HepG2 (cell line): ENCODE results near the gene MIOS. TPM values are rescaled to one million over a fixed set of nuclear protein-coding genes. Genes with fewer than 3 reads are reported as not detected.
"Not testable (repeated sequence)": the region's sequence is repeated elsewhere in the genome, so short reads cannot be mapped to it uniquely, and the experiment has no call there.

Source experiments
- ATAC-seq: fragments of 200-7000 bp; cut with Tn5 transposase; 3 replicates; pipeline ENCODE4 v1.9.1; 2020; ENCODE audit warnings: mild to moderate bottlenecking, moderate library complexity
- BruUV-seq: library from RNA; stranded (reverse); fragments of 400-500 nt; replicated peaks from 2 replicates; lab custom pipeline; 2021; lab: Mats Ljungman, UMichigan
- CTCF ChIA-PET: fragments of 300-600 bp; formaldehyde crosslinking; extraction: SDS; loops from one replicate; lab custom pipeline; 2021; ENCODE audit warnings: low total read pairs, inconsistent platforms, low intra/inter-chr PET ratio; lab: Yijun Ruan, JAX
- POLR2A ChIA-PET: fragments of 350-600 bp; sonication (Branson Sonifier 250); formaldehyde crosslinking; loops from one replicate; lab custom pipeline; 2020; ENCODE audit warnings: antibody characterized with exemption, inconsistent platforms; lab: Yijun Ruan, JAX
- DNase-seq: peaks from one replicate; pipeline ENCODE4 v3.0.0-alpha.2; 2015; ENCODE audit warnings: low spot score
- FAIRE-seq: peaks from 3 replicates; lab custom pipeline; 2011; peaks lifted over from hg19 to GRCh38; lab: Jason Lieb, UNC
- H2AFZ ChIP-seq: one replicate; pipeline ENCODE4 v1.6.1; 2011; ENCODE audit warnings: low read length, inconsistent platforms
- H3K27ac ChIP-seq: fragments of 300-600 bp; 3 replicates; pipeline ENCODE4 v1.8.0; 2011; ENCODE audit warnings: mixed run types, mild to moderate bottlenecking, mixed read lengths, low read length, inconsistent platforms; ENCODE audit not compliant: insufficient read depth; ENCODE audit errors: extremely low read length
- H3K27me3 ChIP-seq, 2 experiments: fragments of 200-600 bp in 1 of 2; 2 replicates in 1 of 2; 3 replicates in 1 of 2; pipeline versions ENCODE4 v1.6.0 to v1.8.0; 2011; ENCODE audit warnings: low read length in 2 of 2, mild to moderate bottlenecking in 2 of 2, moderate library complexity in 2 of 2, inconsistent platforms in 1 of 2; ENCODE audit not compliant: insufficient read depth in 2 of 2, control insufficient read depth in 1 of 2
- H3K36me3 ChIP-seq, 2 experiments: fragments of 200-600 bp in 1 of 2; replicated peaks in 1 of 2; 2 replicates in 1 of 2; 3 replicates in 1 of 2; pipeline versions ENCODE4 v1.5.1 to v1.8.0; 2011; ENCODE audit warnings: low read length in 2 of 2, inconsistent platforms in 1 of 2; ENCODE audit not compliant: insufficient read depth in 2 of 2, control insufficient read depth in 1 of 2
- H3K4me1 ChIP-seq: 2 replicates; pipeline ENCODE4 v1.5.1; 2012; ENCODE audit warnings: low read length, inconsistent platforms; ENCODE audit not compliant: insufficient read depth
- H3K4me2 ChIP-seq: 2 replicates; pipeline ENCODE4 v1.6.0; 2011; ENCODE audit warnings: low read depth, low read length, inconsistent platforms
- H3K4me3 ChIP-seq, 3 experiments: fragments of 200-600 bp in 1 of 3; sonication (generic), shearing (Covaris generic) in 1 of 3; replicated peaks in 1 of 3; 2 replicates each; pipeline ENCODE4 v1.5.1; 2011 to 2016; ENCODE audit warnings: low read length in 3 of 3, inconsistent platforms in 2 of 3, low read depth in 2 of 3, mild to moderate bottlenecking in 2 of 3, control low read depth in 1 of 3, mixed read lengths in 1 of 3; ENCODE audit not compliant: insufficient read depth in 1 of 3
- H3K79me2 ChIP-seq: one replicate; pipeline ENCODE4 v1.6.1; 2011; ENCODE audit warnings: low read length, inconsistent platforms; ENCODE audit not compliant: insufficient read depth
- H3K9ac ChIP-seq: 2 replicates; pipeline ENCODE4 v1.6.0; 2011; ENCODE audit warnings: mild to moderate bottlenecking, low read depth, low read length, inconsistent platforms; ENCODE audit not compliant: insufficient read depth
- H3K9me3 ChIP-seq: 2 replicates; pipeline ENCODE4 v1.5.1; 2012; ENCODE audit warnings: mild to moderate bottlenecking, low read length
- H4K20me1 ChIP-seq: 2 replicates; pipeline ENCODE4 v1.6.0; 2011; ENCODE audit warnings: inconsistent platforms, mild to moderate bottlenecking, low read length, moderate library complexity; ENCODE audit not compliant: insufficient read depth
- NFIC ChIP-seq: IDR thresholded peaks from 2 replicates; pipeline ENCODE4 v1.6.1; 2012; ENCODE audit warnings: mild to moderate bottlenecking, low read length, inconsistent platforms
- NFKBIZ ChIP-seq: IDR thresholded peaks from 2 replicates; pipeline ENCODE4 v1.6.1; 2018; ENCODE audit warnings: missing genetic modification reagents, missing compliant biosample characterization
- ZNF225 ChIP-seq: sonication (generic); formaldehyde crosslinking; IDR thresholded peaks from 2 replicates; pipeline ENCODE4 v1.4.0; 2020; ENCODE audit warnings: mild to moderate bottlenecking, missing genetic modification reagents
- ZNF362 ChIP-seq: sonication (generic); formaldehyde crosslinking; IDR thresholded peaks from 2 replicates; pipeline ENCODE4 v1.4.0; 2020; ENCODE audit warnings: missing genetic modification reagents, mild to moderate bottlenecking, borderline replicate concordance
- ZNF441 ChIP-seq: sonication (generic); formaldehyde crosslinking; IDR thresholded peaks from 2 replicates; pipeline ENCODE4 v1.7.0; 2021; ENCODE audit warnings: missing genetic modification reagents, borderline replicate concordance
- ZNF678 ChIP-seq: sonication (generic); formaldehyde crosslinking; IDR thresholded peaks from 2 replicates; pipeline ENCODE4 v1.4.0; 2020; ENCODE audit warnings: mild to moderate bottlenecking, missing genetic modification reagents
- ZNF883 ChIP-seq: sonication (generic); formaldehyde crosslinking; IDR thresholded peaks from 2 replicates; pipeline ENCODE4 v1.5.1; 2020; ENCODE audit warnings: mild to moderate bottlenecking, missing genetic modification reagents; ENCODE audit errors: not compliant biosample characterization
- WGBS: methylation state at CpG from one replicate; pipeline ENCODE4 v1.1.6; 2017; ENCODE audit warnings: low lambda C conversion rate; 5-methylcytosine and 5-hydroxymethylcytosine counted together
- in situ Hi-C: cut with HindIII; loops from 2 replicates; pipeline ENCODE4 v1.10.0; 2017; ENCODE audit warnings: low pct_unique_long_range_greater_than_20kb; ENCODE audit not compliant: extremely low pct_ligation_motif_present
- intact Hi-C: fragments of 100-400 bp; cut with micrococcal nuclease; formaldehyde crosslinking; loops from one replicate; pipeline ENCODE4 v1.10.0; 2022; ENCODE audit not compliant: unreplicated experiment
- polyA plus RNA-seq, 8 experiments: library from polyadenylated mRNA; depleted of rRNA in 3 of 8; stranded (reverse) in 7 of 8; unstranded in 1 of 8; fragments of >200 nt; fragmentation: Illumina TruSeq in 4 of 8; extraction: Trizol in 4 of 8; gene quantifications; 2 replicates each; pipeline versions ENCODE4 v1.2.1 to v1.2.3, GENCODE V29; 2011 to 2016; ENCODE audit warnings: low read depth in 4 of 8, missing spikeins in 1 of 8, mixed read lengths in 1 of 8; ENCODE audit not compliant: insufficient read depth in 1 of 8
- total RNA-seq, 5 experiments: library from RNA; depleted of rRNA; stranded (reverse); fragments of >200 nt; fragmentation: Illumina TruSeq; extraction: Trizol; gene quantifications; 2 replicates each; pipeline ENCODE4 v1.2.3, GENCODE V29; 2016; ENCODE audit warnings: low read depth in 1 of 5
- TF ChIP-seq, protein P1 (sequence below): sonication (generic); formaldehyde crosslinking; IDR thresholded peaks from 2 replicates; pipeline ENCODE4 v1.4.0; 2020; ENCODE audit warnings: missing genetic modification reagents, mild to moderate bottlenecking, borderline replicate concordance

MIOS gene
- total and polyA plus RNA-seq, 2 of the 13 experiments (the other 11 are each of a cell fraction or from before 2014, with no cell fraction given), result 15.2 to 33.5 TPM

- Histone ChIP-seq H3K79me2 (peaks cover 35% of the 10 kb centered on the region), H2AFZ (no peak overlapping the region), H3K9me3 (no peaks in the 10 kb centered on the region), H3K36me3 (no peaks in the 10 kb centered on the region), H3K4me3 (no peak overlapping the region), H4K20me1 (no peaks in the 10 kb centered on the region), H3K9ac (no peak overlapping the region), H3K4me1 (peaks cover 47% of the 10 kb centered on the region), H3K4me2 (no peak overlapping the region), H3K27ac (no peak overlapping the region), H3K27me3 (no peaks in the 10 kb centered on the region)
- no peak for DNase-seq
- BruUV-seq, result no TSS peak
- ChIA-PET CTCF (no interaction called here), POLR2A (no interaction called here)
- intact Hi-C loops, result no loop called here
- no peak for ATAC-seq
- TF ChIP-seq NFKBIZ, result no peak
- TF ChIP-seq ZNF678 (CRISPR knock-in tag), result no peak
- no peak for TF ChIP-seq ZNF441 (CRISPR knock-in tag)
- TF ChIP-seq, protein P1, sequence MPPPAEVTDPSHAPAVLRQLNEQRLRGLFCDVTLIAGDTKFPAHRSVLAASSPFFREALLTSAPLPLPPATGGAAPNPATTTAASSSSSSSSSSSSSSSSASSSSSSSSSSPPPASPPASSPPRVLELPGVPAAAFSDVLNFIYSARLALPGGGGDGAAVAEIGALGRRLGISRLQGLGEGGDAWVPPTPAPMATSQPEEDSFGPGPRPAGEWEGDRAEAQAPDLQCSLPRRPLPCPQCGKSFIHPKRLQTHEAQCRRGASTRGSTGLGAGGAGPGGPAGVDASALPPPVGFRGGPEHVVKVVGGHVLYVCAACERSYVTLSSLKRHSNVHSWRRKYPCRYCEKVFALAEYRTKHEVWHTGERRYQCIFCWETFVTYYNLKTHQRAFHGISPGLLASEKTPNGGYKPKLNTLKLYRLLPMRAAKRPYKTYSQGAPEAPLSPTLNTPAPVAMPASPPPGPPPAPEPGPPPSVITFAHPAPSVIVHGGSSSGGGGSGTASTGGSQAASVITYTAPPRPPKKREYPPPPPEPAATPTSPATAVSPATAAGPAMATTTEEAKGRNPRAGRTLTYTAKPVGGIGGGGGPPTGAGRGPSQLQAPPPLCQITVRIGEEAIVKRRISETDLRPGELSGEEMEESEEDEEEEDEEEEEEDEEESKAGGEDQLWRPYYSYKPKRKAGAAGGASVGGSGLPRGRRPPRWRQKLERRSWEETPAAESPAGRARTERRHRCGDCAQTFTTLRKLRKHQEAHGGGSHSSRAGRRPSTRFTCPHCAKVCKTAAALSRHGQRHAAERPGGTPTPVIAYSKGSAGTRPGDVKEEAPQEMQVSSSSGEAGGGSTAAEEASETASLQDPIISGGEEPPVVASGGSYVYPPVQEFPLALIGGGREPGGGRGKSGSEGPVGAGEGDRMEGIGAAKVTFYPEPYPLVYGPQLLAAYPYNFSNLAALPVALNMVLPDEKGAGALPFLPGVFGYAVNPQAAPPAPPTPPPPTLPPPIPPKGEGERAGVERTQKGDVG (CRISPR knock-in tag), result no peak
- no peak for TF ChIP-seq ZNF362 (CRISPR knock-in tag)
- no peak for TF ChIP-seq ZNF883 (CRISPR knock-in tag)
- TF ChIP-seq ZNF225 (CRISPR knock-in tag), result no peak
- TF ChIP-seq NFIC, result no peak
- in situ Hi-C loops, result loop anchor here (25.0 kb wide), 1 partner anchor 557 kb away; no protein-coding TSS in a partner anchor
- 96% methylated on average over 4 of the region's 4 CpGs for WGBS
- no peak for FAIRE-seq
Observed at GRCh38 chr7:7654964-7655715, 88.5 kb downstream of the MIOS start.

GRCh38 chr7:7656459-7656858 is 89.8 kb downstream of the MIOS start:
- H3K27me3 ChIP-seq, H4K20me1 ChIP-seq, H3K9ac ChIP-seq, H3K4me3 ChIP-seq, H3K9me3 ChIP-seq, H2AFZ ChIP-seq, intact Hi-C loops, H3K4me2 ChIP-seq, BruUV-seq, DNase-seq, FAIRE-seq, H3K27ac ChIP-seq, POLR2A ChIA-PET, ATAC-seq, H3K36me3 ChIP-seq, CTCF ChIA-PET: not testable (repeated sequence)
- peaks cover 33% of the 10 kb centered on the region for H3K79me2 ChIP-seq
- peaks cover 38% of the 10 kb centered on the region for H3K4me1 ChIP-seq
- 99% methylated on average over 3 of the region's 3 CpGs for WGBS
- in situ Hi-C loops, result loop anchor here (25.0 kb wide), 1 partner anchor 556 kb away; no protein-coding TSS in a partner anchor
